HEK293 (cell line): ENCODE results near the gene SKOR2.

Source experiments
- CTCF ChIA-PET: fragments of 350-600 bp; formaldehyde crosslinking; extraction: SDS; loops from one replicate; lab custom pipeline; 2021; ENCODE audit warnings: antibody characterized with exemption; lab: Yijun Ruan, JAX
- POLR2A ChIA-PET: fragments of 300-600 bp; formaldehyde crosslinking; extraction: SDS; loops from one replicate; lab custom pipeline; 2020; ENCODE audit warnings: antibody characterized with exemption, inconsistent platforms; lab: Yijun Ruan, JAX
- H3K27ac ChIP-seq: fragments of 200-500 bp; sonication (Bioruptor generic); 2 replicates; pipeline ENCODE4 v1.5.1; 2014; ENCODE audit warnings: low read depth, low read length, control low read depth, inconsistent platforms; ENCODE audit errors: extremely low read depth
- H3K36me3 ChIP-seq, 2 experiments: fragments of 200-500 bp in 1 of 2; sonication (Bioruptor generic) in 1 of 2; 1 replicate in 1 of 2; 2 replicates in 1 of 2; pipeline ENCODE4 v1.5.1; 2014 to 2017; ENCODE audit warnings: inconsistent platforms in 2 of 2, low read length in 2 of 2; ENCODE audit not compliant: control insufficient read depth in 2 of 2, insufficient read depth in 1 of 2
- H3K4me1 ChIP-seq: fragments of 200-500 bp; sonication (Bioruptor generic); 2 replicates; pipeline ENCODE4 v1.5.1; 2014; ENCODE audit warnings: mild to moderate bottlenecking, low read length, inconsistent platforms; ENCODE audit not compliant: control insufficient read depth, insufficient read depth
- H3K4me3 ChIP-seq: 2 replicates; pipeline ENCODE4 v1.5.1; 2011; ENCODE audit warnings: low read depth, mild to moderate bottlenecking, control low read depth, low read length, moderate library complexity
- H3K9me3 ChIP-seq: fragments of 200-500 bp; sonication (Bioruptor generic); 2 replicates; pipeline ENCODE4 v1.5.1; 2014; ENCODE audit warnings: low read depth, low read length, inconsistent platforms; ENCODE audit not compliant: control insufficient read depth, insufficient read depth
- BCL11A ChIP-seq: fragments of 450-650 bp; formaldehyde crosslinking; IDR thresholded peaks from 2 replicates; pipeline ENCODE4 v1.5.1; 2016; ENCODE audit warnings: low read depth, missing biosample characterization, missing genetic modification characterization
- CTCF ChIP-seq: fragments of 450-650 bp; formaldehyde crosslinking; IDR thresholded peaks from 2 replicates; pipeline ENCODE4 v1.5.1; 2016; ENCODE audit warnings: missing biosample characterization, missing genetic modification characterization
- PRDM1 ChIP-seq: fragments of 450-650 bp; formaldehyde crosslinking; IDR thresholded peaks from 2 replicates; pipeline ENCODE4; 2016; ENCODE audit warnings: missing biosample characterization, missing genetic modification characterization
- SCRT2 ChIP-seq: fragments of 450-650 bp; formaldehyde crosslinking; IDR thresholded peaks from 2 replicates; pipeline ENCODE4 v1.5.1; 2016; ENCODE audit warnings: missing biosample characterization, missing genetic modification characterization
- SETDB1 ChIP-seq: IDR thresholded peaks from one replicate; pipeline ENCODE4 v1.6.1; 2017; ENCODE audit warnings: mild to moderate bottlenecking, low read length, moderate library complexity, mixed read lengths; ENCODE audit not compliant: insufficient read length
- ZBTB10 ChIP-seq: fragments of 450-650 bp; formaldehyde crosslinking; IDR thresholded peaks from 2 replicates; pipeline ENCODE4 v1.5.1; 2016; ENCODE audit warnings: missing biosample characterization, missing genetic modification characterization
- ZBTB44 ChIP-seq: fragments of 450-650 bp; IDR thresholded peaks from 2 replicates; pipeline ENCODE4 v1.5.1; 2018; ENCODE audit warnings: missing biosample characterization, mild to moderate bottlenecking, missing genetic modification characterization
- ZFHX2 ChIP-seq: fragments of 450-650 bp; formaldehyde crosslinking; conservative IDR thresholded peaks from 2 replicates; pipeline ENCODE4 v1.5.1; 2016; ENCODE audit warnings: missing biosample characterization, missing genetic modification characterization
- ZNF174 ChIP-seq: fragments of 450-650 bp; formaldehyde crosslinking; IDR thresholded peaks from 2 replicates; pipeline ENCODE4 v1.5.0; 2017; ENCODE audit warnings: missing biosample characterization, mild to moderate bottlenecking, missing genetic modification characterization
- ZNF211 ChIP-seq: fragments of 450-650 bp; formaldehyde crosslinking; IDR thresholded peaks from 2 replicates; pipeline ENCODE4 v1.5.1; 2016; ENCODE audit warnings: low read depth, missing biosample characterization, missing genetic modification characterization
- ZNF24 ChIP-seq: fragments of 450-650 bp; formaldehyde crosslinking; IDR thresholded peaks from 2 replicates; pipeline ENCODE4 v1.5.1; 2016; ENCODE audit warnings: missing biosample characterization, missing genetic modification characterization
- ZNF266 ChIP-seq: fragments of 450-650 bp; formaldehyde crosslinking; IDR thresholded peaks from 2 replicates; pipeline ENCODE4 v1.5.1; 2016; ENCODE audit warnings: missing biosample characterization, missing genetic modification characterization, low read depth
- ZNF335 ChIP-seq: fragments of 450-650 bp; formaldehyde crosslinking; conservative IDR thresholded peaks from 2 replicates; pipeline ENCODE4 v1.5.1; 2016; ENCODE audit warnings: missing biosample characterization, missing genetic modification characterization
- ZNF341 ChIP-seq: fragments of 450-650 bp; formaldehyde crosslinking; IDR thresholded peaks from 2 replicates; pipeline ENCODE4; 2016; ENCODE audit warnings: low read depth, missing biosample characterization, missing genetic modification characterization
- ZNF391 ChIP-seq: fragments of 450-650 bp; formaldehyde crosslinking; IDR thresholded peaks from 2 replicates; pipeline ENCODE4 v1.5.1; 2016; ENCODE audit warnings: low read depth, missing biosample characterization, missing genetic modification characterization, borderline replicate concordance
- ZNF433 ChIP-seq: fragments of 450-650 bp; formaldehyde crosslinking; IDR thresholded peaks from 2 replicates; pipeline ENCODE4 v1.5.1; 2016; ENCODE audit warnings: missing biosample characterization, missing genetic modification characterization, low read depth
- ZNF529 ChIP-seq: fragments of 450-650 bp; formaldehyde crosslinking; IDR thresholded peaks from 2 replicates; pipeline ENCODE4 v1.5.1; 2017; ENCODE audit warnings: missing genetic modification characterization, missing biosample characterization; ENCODE audit not compliant: insufficient replicate concordance
- ZNF548 ChIP-seq: fragments of 450-650 bp; formaldehyde crosslinking; IDR thresholded peaks from 2 replicates; pipeline ENCODE4 v1.5.1; 2016; ENCODE audit warnings: missing biosample characterization, missing genetic modification characterization
- ZNF624 ChIP-seq: fragments of 450-650 bp; formaldehyde crosslinking; IDR thresholded peaks from 2 replicates; pipeline ENCODE4 v1.5.1; 2017; ENCODE audit warnings: missing biosample characterization, missing genetic modification characterization
- ZNF654 ChIP-seq: fragments of 450-650 bp; formaldehyde crosslinking; IDR thresholded peaks from 2 replicates; pipeline ENCODE4 v1.5.1; 2016; ENCODE audit warnings: low read depth, missing biosample characterization, missing genetic modification characterization
- ZNF660 ChIP-seq: fragments of 450-650 bp; IDR thresholded peaks from 2 replicates; pipeline ENCODE4 v1.5.1; 2018; ENCODE audit warnings: missing biosample characterization, mild to moderate bottlenecking, missing genetic modification characterization
- ZNF776 ChIP-seq: fragments of 450-650 bp; formaldehyde crosslinking; IDR thresholded peaks from 2 replicates; pipeline ENCODE4 v1.5.0; 2017; ENCODE audit warnings: missing biosample characterization, missing genetic modification characterization, borderline replicate concordance
- ZNF777 ChIP-seq: fragments of 450-650 bp; formaldehyde crosslinking; IDR thresholded peaks from 2 replicates; pipeline ENCODE4 v1.5.1; 2017; ENCODE audit warnings: missing biosample characterization, missing genetic modification characterization, borderline replicate concordance
- ZSCAN18 ChIP-seq: fragments of 450-650 bp; formaldehyde crosslinking; IDR thresholded peaks from 2 replicates; pipeline ENCODE4 v1.5.1; 2016; ENCODE audit warnings: missing biosample characterization, missing genetic modification characterization
- ZXDB ChIP-seq: fragments of 450-650 bp; formaldehyde crosslinking; IDR thresholded peaks from 2 replicates; pipeline ENCODE4 v1.5.1; 2016; ENCODE audit warnings: missing biosample characterization, missing genetic modification characterization

SKOR2 gene

GRCh38 chr18:47283476-47283875 lies 32.0 kb upstream of the SKOR2 start:
- Histone ChIP-seq H3K4me3 (no peak overlapping the region), H3K4me1 (no peaks in the 10 kb centered on the region), H3K36me3 (no peaks in the 10 kb centered on the region), H3K9me3 (no peaks in the 10 kb centered on the region), H3K27ac (no peak overlapping the region)
- CTCF ChIA-PET, result interaction anchor here (1.3 to 2.9 kb wide), 2 partner anchors 8 to 69 kb away, joined by 3 to 18 read pairs; no protein-coding TSS in a partner anchor
- TF ChIP-seq ZNF341 (tag by site-specific recombination) (no peak), SCRT2 (tag by site-specific recombination) (no peak), ZNF266 (tag by site-specific recombination) (no peak), ZNF548 (no peak), ZNF654 (tag by site-specific recombination) (peak; percentile 25), CTCF (tag by site-specific recombination) (0 out of 2 replicates have a peak, but pooled peaks have one; percentile 20), ZBTB44 (tag by site-specific recombination) (no peak), ZSCAN18 (tag by site-specific recombination) (no peak), ZNF660 (tag by site-specific recombination) (peak; percentile 63)
- POLR2A ChIA-PET, result no interaction called here

- Histone ChIP-seq H3K9me3 (no peaks in the 10 kb centered on the region), H3K4me3 (no peak overlapping the region), H3K27ac (no peak overlapping the region), H3K36me3 (no peaks in the 10 kb centered on the region), H3K4me1 (no peaks in the 10 kb centered on the region)
- ChIA-PET CTCF (interaction anchor here (0.6 to 0.7 kb wide), 3 partner anchors 44 to 474 kb away, joined by 3 to 4 read pairs (median 3); no protein-coding TSS in a partner anchor), POLR2A (no interaction called here)
- TF ChIP-seq BCL11A (tag by site-specific recombination) (no peak), ZNF777 (tag by site-specific recombination) (no peak), ZXDB (tag by site-specific recombination) (no peak), SETDB1 (no peak), ZNF433 (tag by site-specific recombination) (no peak), ZBTB10 (tag by site-specific recombination) (no peak), PRDM1 (tag by site-specific recombination) (no peak), ZNF211 (tag by site-specific recombination) (no peak), ZNF529 (tag by site-specific recombination) (no peak), ZNF24 (no peak), ZNF174 (tag by site-specific recombination) (no peak), ZNF776 (tag by site-specific recombination) (no peak), ZFHX2 (tag by site-specific recombination) (no peak), ZNF391 (tag by site-specific recombination) (no peak), ZNF335 (no peak), ZNF624 (tag by site-specific recombination) (no peak)
Measured at GRCh38 chr18:47280121-47280520, 28.7 kb upstream of the SKOR2 start.
